GM10266 (cell line): ENCODE measurements around the gene MKS1.

Experiments
- DNase-seq: peaks from one replicate; pipeline ENCODE4 v3.0.0; 2012; ENCODE audit errors: extremely low spot score
- TF ChIP-seq, protein P1 (sequence below): IDR thresholded peaks from 2 replicates; pipeline ENCODE4 v1.5.1; 2012; ENCODE audit warnings: mild to moderate bottlenecking, low read depth; ENCODE audit not compliant: control insufficient read depth, insufficient read depth; ENCODE audit errors: missing control alignments

The MKS1 gene

DNA sequence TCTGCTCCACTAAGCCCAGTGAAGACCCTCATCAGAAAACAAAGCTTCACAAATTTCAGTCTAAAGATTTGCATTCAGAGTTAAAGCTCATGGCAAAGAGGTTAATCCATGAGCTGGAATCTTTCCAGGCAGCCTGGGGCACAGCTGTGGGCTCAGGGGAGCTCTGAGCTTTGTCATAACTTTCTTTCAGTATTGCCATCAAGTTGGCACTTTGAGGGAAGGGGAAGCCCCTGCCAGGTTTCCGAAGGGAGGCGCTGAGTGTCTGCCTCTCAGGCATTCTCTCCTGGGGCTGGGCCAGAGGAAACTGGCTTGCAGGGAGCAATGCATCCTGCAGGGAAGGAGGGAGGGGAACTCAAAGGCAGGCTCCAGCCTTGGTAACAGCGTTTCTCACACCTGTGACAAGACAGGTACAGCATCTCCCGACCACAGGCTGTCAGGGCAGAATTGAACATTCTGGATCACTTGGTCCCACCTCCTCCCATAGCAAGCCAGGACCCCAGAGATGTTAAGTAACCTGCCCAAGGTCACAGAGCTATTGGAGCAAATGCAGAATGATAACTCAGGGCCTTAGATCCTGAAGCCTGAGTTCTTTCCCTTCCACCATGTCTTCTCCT lies 23.2 kb upstream of the MKS1 start:
- TF ChIP-seq, protein P1, sequence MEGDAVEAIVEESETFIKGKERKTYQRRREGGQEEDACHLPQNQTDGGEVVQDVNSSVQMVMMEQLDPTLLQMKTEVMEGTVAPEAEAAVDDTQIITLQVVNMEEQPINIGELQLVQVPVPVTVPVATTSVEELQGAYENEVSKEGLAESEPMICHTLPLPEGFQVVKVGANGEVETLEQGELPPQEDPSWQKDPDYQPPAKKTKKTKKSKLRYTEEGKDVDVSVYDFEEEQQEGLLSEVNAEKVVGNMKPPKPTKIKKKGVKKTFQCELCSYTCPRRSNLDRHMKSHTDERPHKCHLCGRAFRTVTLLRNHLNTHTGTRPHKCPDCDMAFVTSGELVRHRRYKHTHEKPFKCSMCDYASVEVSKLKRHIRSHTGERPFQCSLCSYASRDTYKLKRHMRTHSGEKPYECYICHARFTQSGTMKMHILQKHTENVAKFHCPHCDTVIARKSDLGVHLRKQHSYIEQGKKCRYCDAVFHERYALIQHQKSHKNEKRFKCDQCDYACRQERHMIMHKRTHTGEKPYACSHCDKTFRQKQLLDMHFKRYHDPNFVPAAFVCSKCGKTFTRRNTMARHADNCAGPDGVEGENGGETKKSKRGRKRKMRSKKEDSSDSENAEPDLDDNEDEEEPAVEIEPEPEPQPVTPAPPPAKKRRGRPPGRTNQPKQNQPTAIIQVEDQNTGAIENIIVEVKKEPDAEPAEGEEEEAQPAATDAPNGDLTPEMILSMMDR = no peak
- no peak for DNase-seq

DNA sequence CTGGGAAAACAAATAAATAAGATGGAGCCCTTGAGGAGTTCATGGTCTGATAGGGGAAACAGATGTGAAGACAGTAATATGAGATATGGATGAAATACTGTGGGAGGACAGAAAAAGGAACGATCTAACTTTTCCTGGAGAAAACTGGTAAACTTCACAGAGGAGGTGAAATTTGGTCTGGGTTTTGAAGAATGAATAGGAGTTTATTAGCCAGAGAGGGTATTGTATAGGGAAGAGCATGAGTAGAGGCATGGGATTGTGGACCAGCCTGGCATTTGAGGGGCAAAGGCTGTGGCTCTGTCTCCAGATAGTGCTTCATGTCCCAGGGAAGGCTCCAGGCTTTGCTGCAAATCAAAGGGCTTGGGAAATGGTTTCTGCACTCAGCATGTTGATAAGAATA lies 20.9 kb upstream of the MKS1 start:
- TF ChIP-seq, protein P1 = no peak
- no peak for DNase-seq

DNA sequence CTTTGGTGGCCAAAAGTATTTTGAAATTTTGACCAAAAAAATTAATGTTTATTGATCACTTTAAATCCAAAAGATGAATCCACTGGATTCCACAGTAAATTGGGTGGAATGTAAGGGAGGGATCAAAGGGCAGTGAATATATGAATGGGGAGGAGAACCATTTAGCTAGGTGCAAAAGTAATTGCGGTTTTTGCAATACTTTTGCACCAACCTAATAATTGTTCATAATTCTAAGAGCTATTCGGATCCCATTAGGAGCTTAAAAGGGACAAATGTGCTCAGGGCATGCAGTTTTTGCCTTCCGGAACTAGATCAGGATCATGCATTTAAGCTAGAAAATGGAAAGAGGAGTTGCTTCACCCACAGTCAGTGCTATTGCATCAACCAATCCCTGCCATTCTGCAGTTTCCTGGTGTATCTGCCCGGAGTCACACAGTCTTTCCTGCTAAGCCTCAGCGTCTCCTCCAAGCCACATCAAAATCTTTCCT lies 19.1 kb upstream of the MKS1 start, which contains the start of gene LPO:
TSS of gene LPO (plus strand) at position 438 of the 488 bp plus-strand sequence. CDS start 4,396 bp downstream, outside the sequence.
- TF ChIP-seq, protein P1 = no peak
- DNase-seq = no peak

DNA sequence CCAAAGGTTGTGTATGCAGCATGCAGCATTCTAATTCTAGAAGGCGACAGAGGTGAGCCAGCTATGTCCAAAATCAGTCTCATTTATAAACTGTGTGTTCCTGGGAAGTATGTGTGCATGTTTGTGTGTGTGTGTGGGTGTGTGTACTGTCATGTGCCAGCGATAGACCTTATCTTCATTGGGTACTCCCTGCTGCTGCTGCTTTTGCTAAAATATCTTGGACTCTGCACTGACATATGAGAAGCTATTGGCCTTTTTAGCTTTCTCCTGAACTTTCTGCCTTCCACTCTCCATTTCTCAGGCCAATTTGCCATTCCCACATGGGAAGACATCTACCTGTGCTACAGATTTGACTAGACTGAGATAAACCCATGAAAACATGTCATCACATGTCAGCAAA lies 17.3 kb upstream of the MKS1 start:
- DNase-seq = no peak

DNA sequence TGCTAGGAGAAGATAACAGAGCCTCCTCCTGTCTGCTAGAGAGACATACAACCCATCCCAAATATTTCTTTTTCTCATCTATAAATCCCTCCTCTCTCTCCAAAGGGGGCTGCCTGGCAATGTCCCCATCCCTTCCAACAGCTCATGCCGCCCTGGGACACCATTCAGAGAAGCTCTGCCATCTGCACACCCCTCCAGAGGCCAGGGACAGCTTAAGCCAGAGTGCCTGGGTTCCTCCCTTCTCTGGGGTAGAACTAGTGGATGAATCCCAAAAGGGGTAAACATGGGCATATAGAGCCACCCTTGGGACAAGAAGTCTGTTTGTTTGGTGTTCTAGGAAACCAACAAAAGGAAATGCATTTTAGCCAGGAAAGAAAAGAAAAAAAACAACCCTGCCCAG lies 16.8 kb upstream of the MKS1 start:
- TF ChIP-seq, protein P1 = no peak
- no peak for DNase-seq

More for the DNA sequence above, 17.3 kb upstream of the MKS1 start:
- TF ChIP-seq, protein P1 = no peak

DNA sequence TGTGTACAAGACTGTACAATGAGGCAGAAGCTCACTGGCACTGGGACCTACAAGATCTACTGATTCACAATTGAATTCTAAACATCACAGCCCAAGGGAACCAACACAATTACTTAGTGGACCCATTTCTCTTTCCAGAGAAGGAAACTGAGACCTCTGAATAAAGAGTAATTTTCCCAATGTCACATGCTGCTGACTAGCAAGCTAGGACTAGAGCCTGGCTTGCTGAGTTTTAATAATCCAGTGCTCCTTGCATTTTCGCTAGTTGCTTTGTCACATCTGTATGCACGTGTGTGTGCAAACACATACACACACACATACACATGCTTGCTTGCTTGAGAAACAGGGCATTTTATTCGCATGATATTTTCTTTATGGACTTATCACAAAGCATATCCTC lies 15.5 kb upstream of the MKS1 start:
- no peak for DNase-seq
- TF ChIP-seq, protein P1 = no peak

DNA sequence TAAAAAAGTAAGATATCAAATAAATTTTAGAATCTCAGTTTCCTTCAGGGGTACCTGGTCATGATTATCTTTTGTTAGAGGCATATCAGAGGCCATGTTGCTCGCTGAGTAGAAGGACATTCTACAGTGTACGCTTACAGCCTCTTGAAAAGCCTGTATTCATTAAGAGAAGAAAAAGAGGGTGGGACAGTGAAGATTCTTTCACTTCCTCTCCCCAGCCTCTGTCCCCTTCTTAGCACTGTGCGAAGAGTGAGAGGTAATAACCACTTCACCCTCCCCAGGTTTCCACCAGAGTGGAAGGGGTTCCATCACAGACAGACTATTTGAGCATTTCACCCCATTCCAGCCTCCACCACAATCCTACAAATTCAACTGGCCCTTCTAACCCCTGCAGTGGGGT lies 14.5 kb upstream of the MKS1 start:
- DNase-seq = peak; percentile 61
- TF ChIP-seq, protein P1 = no peak
